IMR-90 (cell line): ENCODE measurements around the gene TDRD3. TPM values are rescaled to one million over a fixed set of nuclear protein-coding genes. Genes with fewer than 3 reads are reported as not detected.
A peak's percentile ranks its signal among the peaks of the same experiment; 100 is the strongest.

Experiments used
- ATAC-seq: fragments of 200-7000 bp; cut with Tn5 transposase; 2 replicates; pipeline ENCODE4 v1.9.1; 2020; ENCODE audit warnings: low read depth, mild to moderate bottlenecking, moderate library complexity
- BruUV-seq: library from RNA; stranded (reverse); fragments of 400-500 nt; replicated peaks from 2 replicates; lab custom pipeline; 2021; lab: Mats Ljungman, UMichigan
- CTCF ChIA-PET: fragments of 300-600 bp; formaldehyde crosslinking; extraction: SDS; loops from one replicate; lab custom pipeline; 2021; ENCODE audit warnings: antibody characterized with exemption; lab: Yijun Ruan, JAX
- POLR2A ChIA-PET: fragments of 300-600 bp; sonication (Branson Sonifier 250); formaldehyde crosslinking; loops from one replicate; lab custom pipeline; 2022; ENCODE audit warnings: antibody characterized with exemption; ENCODE audit not compliant: unreplicated experiment; lab: Charles Lee
- DNase-seq: peaks from one replicate; pipeline ENCODE4 v3.0.0; 2013
- H2AFZ ChIP-seq: replicated peaks from 2 replicates; pipeline ENCODE3; 2013; ENCODE audit warnings: low read length, mild to moderate bottlenecking; ENCODE audit not compliant: poor library complexity
- H2AK5ac ChIP-seq: 2 replicates; pipeline ENCODE4 v1.6.1; 2013; ENCODE audit warnings: low read depth, low read length, inconsistent platforms
- H2AK9ac ChIP-seq: replicated peaks from 2 replicates; pipeline ENCODE3; 2013; ENCODE audit warnings: mild to moderate bottlenecking, low read depth, low read length, moderate library complexity; ENCODE audit not compliant: poor library complexity
- H2BK120ac ChIP-seq: 2 replicates; pipeline ENCODE4 v1.6.1; 2013; ENCODE audit warnings: low read depth, low read length, inconsistent platforms
- H2BK15ac ChIP-seq: 3 replicates; pipeline ENCODE4 v1.6.1; 2013; ENCODE audit warnings: low read depth, low read length, inconsistent platforms
- H2BK20ac ChIP-seq: 2 replicates; pipeline ENCODE4 v1.6.1; 2013; ENCODE audit warnings: low read depth, mild to moderate bottlenecking, inconsistent platforms, low read length, moderate library complexity
- H2BK5ac ChIP-seq: 2 replicates; pipeline ENCODE4 v1.6.1; 2013; ENCODE audit warnings: mild to moderate bottlenecking, low read depth, low read length, inconsistent platforms; ENCODE audit not compliant: poor library complexity, severe bottlenecking
- H3K14ac ChIP-seq: replicated peaks from 2 replicates; pipeline ENCODE4 v1.6.1; 2013; ENCODE audit warnings: low read depth, low read length, inconsistent platforms
- H3K18ac ChIP-seq: 2 replicates; pipeline ENCODE4 v1.6.1; 2013; ENCODE audit warnings: low read depth, low read length, control low read depth
- H3K23ac ChIP-seq: 2 replicates; pipeline ENCODE4 v1.6.1; 2013; ENCODE audit warnings: low read depth, low read length, inconsistent platforms
- H3K27ac ChIP-seq: 2 replicates; pipeline ENCODE4 v1.5.1; 2013; ENCODE audit warnings: mild to moderate bottlenecking, control low read depth, low read length; ENCODE audit not compliant: insufficient read depth
- H3K27me3 ChIP-seq: 2 replicates; pipeline ENCODE4 v1.6.1; 2013; ENCODE audit warnings: low read length; ENCODE audit not compliant: control insufficient read depth, insufficient read depth
- H3K36me3 ChIP-seq: 2 replicates; pipeline ENCODE4 v1.6.1; 2013; ENCODE audit warnings: low read length, mixed read lengths; ENCODE audit not compliant: control insufficient read depth, insufficient read depth
- H3K4ac ChIP-seq: 2 replicates; pipeline ENCODE4 v1.6.1; 2013; ENCODE audit warnings: low read depth, low read length, inconsistent platforms
- H3K4me1 ChIP-seq: 2 replicates; pipeline ENCODE4 v1.6.1; 2013; ENCODE audit warnings: low read length, mixed read lengths; ENCODE audit not compliant: control insufficient read depth, insufficient read depth
- H3K4me2 ChIP-seq: 2 replicates; pipeline ENCODE4 v1.6.1; 2013; ENCODE audit warnings: low read depth, mild to moderate bottlenecking, control low read depth, low read length, moderate library complexity
- H3K4me3 ChIP-seq: 2 replicates; pipeline ENCODE4 v1.5.1; 2013; ENCODE audit warnings: low read depth, mild to moderate bottlenecking, control low read depth, low read length, moderate library complexity; ENCODE audit not compliant: insufficient read depth
- H3K56ac ChIP-seq: 2 replicates; pipeline ENCODE4 v1.6.1; 2013; ENCODE audit warnings: low read length, inconsistent platforms; ENCODE audit not compliant: insufficient read depth; ENCODE audit errors: extremely low read depth
- H3K79me1 ChIP-seq, 2 experiments: 2 replicates each; pipeline ENCODE4 v1.6.1; 2013; ENCODE audit warnings: low read length in 2 of 2, inconsistent platforms in 1 of 2, low read depth in 1 of 2
- H3K9ac ChIP-seq: 2 replicates; pipeline ENCODE4 v1.6.1; 2013; ENCODE audit warnings: low read depth, low read length, control low read depth
- H3K9me1 ChIP-seq: 2 replicates; pipeline ENCODE4 v1.6.1; 2013; ENCODE audit warnings: low read length, inconsistent platforms; ENCODE audit not compliant: insufficient read depth
- H3K9me3 ChIP-seq: 2 replicates; pipeline ENCODE4 v1.6.1; 2013; ENCODE audit warnings: low read length; ENCODE audit not compliant: control insufficient read depth, insufficient read depth
- H4K20me1 ChIP-seq: 2 replicates; pipeline ENCODE4 v1.6.1; 2013; ENCODE audit warnings: low read length, inconsistent platforms; ENCODE audit not compliant: insufficient read depth
- H4K5ac ChIP-seq: 2 replicates; pipeline ENCODE4 v1.6.1; 2013; ENCODE audit warnings: mild to moderate bottlenecking, low read depth, low read length, control low read depth
- H4K8ac ChIP-seq, 2 experiments: 2 replicates each; pipeline ENCODE4 v1.6.1; 2013; ENCODE audit warnings: low read depth in 2 of 2, low read length in 2 of 2, control low read depth in 1 of 2, inconsistent platforms in 1 of 2
- H4K91ac ChIP-seq: 2 replicates; pipeline ENCODE4 v1.6.1; 2013; ENCODE audit warnings: low read depth, low read length, inconsistent platforms; ENCODE audit not compliant: insufficient read depth
- MAFK ChIP-seq: IDR thresholded peaks from 2 replicates; pipeline ENCODE4 v1.6.1; 2012; ENCODE audit warnings: low read depth, low read length, improper control_type of control experiment
- SMC3 ChIP-seq: fragments of 150-350 bp; IDR thresholded peaks from 2 replicates; pipeline ENCODE4 v1.6.1; 2016; ENCODE audit warnings: low read depth, mild to moderate bottlenecking, antibody characterized with exemption, low read length, moderate library complexity
- WGBS, 2 experiments: methylation state at CpG; one replicate each; pipeline versions ENCODE4 v1.1.5 to v1.1.7; 2013; ENCODE audit warnings: missing lambda C conversion rate in 2 of 2; ENCODE audit not compliant: insufficient read length in 1 of 2; ENCODE audit errors: extremely low coverage in 2 of 2; 5-methylcytosine and 5-hydroxymethylcytosine counted together
- dilution Hi-C: fragments of 300-500 bp; cut with HindIII; formaldehyde crosslinking; loops from one replicate; pipeline ENCODE4 v1.14.3; 2018; ENCODE audit warnings: low sequenced_read_pairs; ENCODE audit not compliant: unreplicated experiment
- in situ Hi-C: fragments of 300-500 bp; cut with MboI; formaldehyde crosslinking; loops from 3 replicates; pipeline ENCODE4 v1.14.3; 2019; ENCODE audit warnings: low sequenced_read_pairs, inconsistent platforms, mixed read lengths
- intact Hi-C: fragments of 100-400 bp; cut with micrococcal nuclease; formaldehyde crosslinking; loops from 2 replicates; pipeline ENCODE4 v1.10.0; 2022
- polyA plus RNA-seq, 3 experiments: library from polyadenylated mRNA; depleted of rRNA; stranded (reverse); fragments of >200 nt; gene quantifications; 2 replicates each; pipeline ENCODE4 v1.2.3, GENCODE V29; 2012; ENCODE audit warnings: low replicate concordance in 1 of 3
- total RNA-seq: library from RNA; depleted of rRNA; stranded (reverse); fragments of >200 nt; gene quantifications from 2 replicates; pipeline ENCODE4 v1.2.3, GENCODE V29; 2012

The TDRD3 gene
- total and polyA plus RNA-seq, 2 of the 4 experiments (the other 2 are of a cell fraction): 3.9 to 12.0 TPM

DNA sequence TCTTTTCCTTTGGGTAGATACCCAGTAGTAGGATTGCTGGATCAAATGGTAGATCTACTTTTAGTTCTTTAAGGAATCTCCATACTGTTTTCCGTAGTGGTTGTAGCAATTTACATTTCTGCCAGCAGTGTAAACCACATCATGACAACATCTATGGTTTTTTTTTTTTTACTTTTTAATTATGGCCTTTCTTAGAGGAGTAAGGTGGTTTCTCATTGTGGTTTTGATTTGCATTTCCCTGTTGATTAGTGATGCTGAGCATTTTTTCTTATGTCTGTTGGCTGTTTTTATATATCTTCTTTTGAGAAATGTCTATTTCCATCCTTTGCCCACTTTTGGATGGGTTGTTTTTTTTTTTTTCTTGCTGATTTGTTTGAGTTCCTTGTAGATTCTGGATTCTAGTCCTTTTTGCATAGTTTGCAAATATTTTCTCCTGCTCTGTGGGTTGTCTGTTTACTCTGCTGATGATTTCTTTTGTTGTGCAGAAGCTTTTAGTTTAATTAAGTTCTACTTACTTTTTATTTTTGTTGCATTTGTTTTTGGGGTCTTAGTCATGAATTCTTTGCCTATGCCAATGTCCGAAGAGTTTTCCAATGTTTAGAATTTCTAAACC is 38.8 kb downstream of the TDRD3 start:
- in situ Hi-C loops (no loop called here), dilution Hi-C loops (no loop called here), intact Hi-C loops (no loop called here)
- H3K56ac ChIP-seq: no peak overlapping the region
- no peak overlapping the region for H3K4me2 ChIP-seq
- no peak overlapping the region for H4K91ac ChIP-seq
- no peaks in the 10 kb centered on the region for H4K20me1 ChIP-seq
- no peak overlapping the region for H4K5ac ChIP-seq
- H3K9ac ChIP-seq: no peak overlapping the region
- no CpG with 5 or more reads among the region's 2 CpGs for WGBS, 2 experiments
- ATAC-seq: no peak
- H3K27ac ChIP-seq: no peak overlapping the region
- no peak overlapping the region for H4K8ac ChIP-seq
- no peak overlapping the region for H2AFZ ChIP-seq
- no peak overlapping the region for H2AK5ac ChIP-seq
- no peak overlapping the region for H2BK15ac ChIP-seq
- no peak overlapping the region for H2BK5ac ChIP-seq
- H3K9me3 ChIP-seq: no peaks in the 10 kb centered on the region
- DNase-seq: no peak
- no peaks in the 10 kb centered on the region for H3K27me3 ChIP-seq
- H3K23ac ChIP-seq: no peak overlapping the region
- H3K14ac ChIP-seq: no peak overlapping the region
- no peak overlapping the region for H2AK9ac ChIP-seq
- H3K18ac ChIP-seq: no peak overlapping the region
- H3K4me3 ChIP-seq: no peak overlapping the region
- no peak overlapping the region for H2BK120ac ChIP-seq
- no TSS peak for BruUV-seq
- no peak overlapping the region for H2BK20ac ChIP-seq
- no peak overlapping the region for H3K4ac ChIP-seq
- H3K9me1 ChIP-seq: no peaks in the 10 kb centered on the region
- H3K79me1 ChIP-seq: 0 out of 4 replicates have a peak, but pooled peaks cover 0 to 6% of the 10 kb centered on the region in 2 experiments
- TF ChIP-seq MAFK: 0 out of 2 replicates have a peak, but pooled peaks have one; percentile 24
- TF ChIP-seq SMC3: no peak
- H3K36me3 ChIP-seq: no peaks in the 10 kb centered on the region
- POLR2A ChIA-PET: no interaction called here
- CTCF ChIA-PET: no interaction called here
- H3K4me1 ChIP-seq: no peaks in the 10 kb centered on the region
